K562 (cell line): Measurements from ENCODE around the gene USP20. TPM values are rescaled to one million over a fixed set of nuclear protein-coding genes. Genes with fewer than 3 reads are reported as not detected.

Experiments used
- ATAC-seq: fragments of 200-7000 bp; cut with Tn5 transposase; 3 replicates; pipeline ENCODE4 v1.9.1; 2020; ENCODE audit warnings: moderate library complexity
- BruUV-seq: library from RNA; stranded (reverse); fragments of 400-500 nt; replicated peaks from 2 replicates; lab custom pipeline; 2021; lab: Mats Ljungman, UMichigan
- CTCF ChIA-PET: fragments of 300-600 bp; formaldehyde crosslinking; extraction: SDS; loops from one replicate; lab custom pipeline; 2021; ENCODE audit warnings: low intra/inter-chr PET ratio; lab: Yijun Ruan, JAX
- POLR2A ChIA-PET: fragments of 300-600, 350-650 bp; sonication (Branson Sonifier 250); formaldehyde crosslinking; extraction: SDS; loops from one replicate; lab custom pipeline; 2021; ENCODE audit warnings: antibody characterized with exemption, inconsistent platforms; lab: Yijun Ruan, JAX
- DNase-seq, 4 experiments: peaks; one replicate each; pipeline versions ENCODE4 v3.0.0 to v3.0.0-alpha.2; 2011 to 2018; ENCODE audit warnings: low spot score in 3 of 4, mixed read lengths in 3 of 4; ENCODE audit errors: extremely low read depth in 1 of 4
- FAIRE-seq: peaks from 2 replicates; lab custom pipeline; 2011; peaks lifted over from hg19 to GRCh38; lab: Jason Lieb, UNC
- H2AFZ ChIP-seq: 2 replicates; pipeline ENCODE4 v1.6.0; 2011; ENCODE audit warnings: low read depth, low read length, control low read depth, inconsistent platforms
- H3K27ac ChIP-seq: fragments of 200-600 bp; 3 replicates; pipeline ENCODE4 v1.8.0; 2011; ENCODE audit warnings: low read depth, mild to moderate bottlenecking, control low read depth, inconsistent platforms, low read length, moderate library complexity, mixed read lengths; ENCODE audit errors: extremely low read depth
- H3K27me3 ChIP-seq, 2 experiments: fragments of 300-600 bp in 1 of 2; 2 replicates in 1 of 2; 3 replicates in 1 of 2; pipeline versions ENCODE4 v1.6.0 to v1.8.0; 2011; ENCODE audit warnings: inconsistent platforms in 2 of 2, low read length in 2 of 2, mild to moderate bottlenecking in 1 of 2, mixed read lengths in 1 of 2, moderate library complexity in 1 of 2; ENCODE audit not compliant: control insufficient read depth in 2 of 2, insufficient read depth in 2 of 2
- H3K36me3 ChIP-seq: fragments of 300-600 bp; 3 replicates; pipeline ENCODE4 v1.8.0; 2011; ENCODE audit warnings: mild to moderate bottlenecking, low read length, inconsistent platforms; ENCODE audit not compliant: control insufficient read depth, insufficient read depth
- H3K4me1 ChIP-seq, 2 experiments: fragments of 200-600 bp in 1 of 2; replicated peaks in 1 of 2; 2 replicates in 1 of 2; 3 replicates in 1 of 2; pipeline versions ENCODE4 v1.5.1 to v1.8.0; 2011; ENCODE audit warnings: inconsistent platforms in 2 of 2, low read length in 2 of 2, mild to moderate bottlenecking in 1 of 2, mixed read lengths in 1 of 2, moderate library complexity in 1 of 2; ENCODE audit not compliant: control insufficient read depth in 2 of 2, insufficient read depth in 2 of 2
- H3K4me2 ChIP-seq: 2 replicates; pipeline ENCODE4 v1.6.1; 2011; ENCODE audit warnings: low read length, control low read depth, inconsistent platforms, mixed read lengths; ENCODE audit not compliant: insufficient read depth
- H3K4me3 ChIP-seq: fragments of 200-600 bp; sonication (generic), shearing (Covaris generic); 2 replicates; pipeline ENCODE4 v1.5.1; 2016; ENCODE audit warnings: control low read depth, inconsistent platforms
- H3K79me2 ChIP-seq: fragments of 200-600 bp; 3 replicates; pipeline ENCODE4 v1.8.0; 2011; ENCODE audit warnings: low read length, inconsistent platforms; ENCODE audit not compliant: control insufficient read depth, insufficient read depth
- H3K9ac ChIP-seq, 2 experiments: 2 replicates each; pipeline versions ENCODE4 v1.6.0 to v1.6.1; 2011; ENCODE audit warnings: low read depth in 2 of 2, low read length in 2 of 2, control low read depth in 1 of 2, inconsistent platforms in 1 of 2, mild to moderate bottlenecking in 1 of 2, mixed read lengths in 1 of 2; ENCODE audit not compliant: insufficient read depth in 1 of 2
- H3K9me1 ChIP-seq: one replicate; pipeline ENCODE4 v1.6.0; 2011; ENCODE audit warnings: inconsistent platforms, mild to moderate bottlenecking, low read length, moderate library complexity; ENCODE audit not compliant: control insufficient read depth, insufficient read depth
- H3K9me3 ChIP-seq: replicated peaks from 2 replicates; pipeline ENCODE4 v1.5.1; 2011; ENCODE audit warnings: low read depth, low read length, inconsistent platforms; ENCODE audit not compliant: control insufficient read depth, insufficient read depth
- H4K20me1 ChIP-seq: replicated peaks from 2 replicates; pipeline ENCODE4 v1.6.1; 2011; ENCODE audit warnings: low read length, inconsistent platforms, mixed read lengths; ENCODE audit not compliant: control insufficient read depth, insufficient read depth
- ARNT ChIP-seq, 2 experiments: fragments of 450-650 bp; IDR thresholded peaks; 2 replicates each; pipeline ENCODE4 v1.6.1; 2016; ENCODE audit warnings: mild to moderate bottlenecking in 1 of 2
- ESRRA ChIP-seq: fragments of 450-650 bp; IDR thresholded peaks from 2 replicates; pipeline ENCODE4 v1.6.1; 2014; ENCODE audit warnings: low read depth, mild to moderate bottlenecking, moderate library complexity, borderline replicate concordance
- HBP1 ChIP-seq: fragments of 450-650 bp; formaldehyde crosslinking; IDR thresholded peaks from 2 replicates; pipeline ENCODE4 v1.4.0; 2022; ENCODE audit warnings: missing genetic modification characterization
- HMGN3 ChIP-seq: IDR thresholded peaks from 2 replicates; pipeline ENCODE4 v1.6.1; 2011; ENCODE audit warnings: borderline replicate concordance, low read depth, mild to moderate bottlenecking, mixed read lengths, low read length; ENCODE audit not compliant: insufficient read length; ENCODE audit errors: extremely low read depth
- HNRNPLL ChIP-seq: fragments of 200-400 bp; formaldehyde crosslinking; IDR thresholded peaks from 2 replicates; pipeline ENCODE4 v1.6.1; 2017; ENCODE audit warnings: low read length, low read depth, mild to moderate bottlenecking; ENCODE audit not compliant: poor library complexity, severe bottlenecking
- IRF9 ChIP-seq: fragments of 450-650 bp; IDR thresholded peaks from 2 replicates; pipeline ENCODE4 v1.6.1; 2016; ENCODE audit warnings: missing biosample characterization, missing genetic modification characterization
- MTA3 ChIP-seq: fragments of 450-650 bp; formaldehyde crosslinking; IDR thresholded peaks from 2 replicates; pipeline ENCODE4 v1.6.1; 2017; ENCODE audit warnings: mild to moderate bottlenecking, borderline replicate concordance
- MYC ChIP-seq, 2 experiments: fragments of 250-450 bp in 1 of 2; sonication (Bioruptor Pico) in 1 of 2; IDR thresholded peaks; 2 replicates each; pipeline versions ENCODE4 v1.5.1 to v1.6.1; 2012 to 2021; ENCODE audit warnings: low read depth in 2 of 2, borderline replicate concordance in 1 of 2, improper control_type of control experiment in 1 of 2, low read length in 1 of 2, mild to moderate bottlenecking in 1 of 2, moderate library complexity in 1 of 2
- NEUROD1 ChIP-seq: fragments of 150-350 bp; IDR thresholded peaks from 2 replicates; pipeline ENCODE4 v1.6.1; 2014; ENCODE audit warnings: borderline replicate concordance, low read length, low read depth; ENCODE audit not compliant: partially characterized antibody
- PKNOX1 ChIP-seq: fragments of 450-650 bp; IDR thresholded peaks from 2 replicates; pipeline ENCODE4 v1.6.1; 2016
- PML ChIP-seq: IDR thresholded peaks from 2 replicates; pipeline ENCODE4 v1.6.1; 2012; ENCODE audit warnings: low read length, inconsistent platforms
- POLR2AphosphoS5 ChIP-seq: IDR thresholded peaks from 2 replicates; pipeline ENCODE4 v1.6.1; 2011; ENCODE audit warnings: mild to moderate bottlenecking, low read depth, low read length, moderate library complexity; ENCODE audit not compliant: control insufficient read depth, insufficient read depth
- RBM15 ChIP-seq: fragments of 200-400 bp; formaldehyde crosslinking; IDR thresholded peaks from 2 replicates; pipeline ENCODE4 v1.6.1; 2018; ENCODE audit warnings: mild to moderate bottlenecking, low read length, moderate library complexity; ENCODE audit not compliant: insufficient read depth
- SPI1 ChIP-seq: IDR thresholded peaks from 2 replicates; pipeline ENCODE4 v1.6.1; 2011; ENCODE audit warnings: low read depth, low read length, control low read depth, borderline replicate concordance
- ZBTB17 ChIP-seq: fragments of 450-650 bp; formaldehyde crosslinking; IDR thresholded peaks from 2 replicates; pipeline ENCODE4 v1.4.0; 2020; ENCODE audit warnings: mild to moderate bottlenecking
- ZC3H11A ChIP-seq: IDR thresholded peaks from 2 replicates; pipeline ENCODE4 v1.6.1; 2012; ENCODE audit warnings: low read depth, low read length, improper control_type of control experiment
- ZNF24 ChIP-seq: fragments of 450-650 bp; IDR thresholded peaks from 2 replicates; pipeline ENCODE4 v1.6.1; 2016
- ZNF354B ChIP-seq: fragments of 250-450 bp; sonication (Bioruptor Pico); IDR thresholded peaks from 2 replicates; pipeline ENCODE4 v1.4.0; 2020
- whole genome bisulfite sequencing: fragments of 100-300 bp; shearing (Covaris generic); methylation state at CpG from one replicate; pipeline ENCODE4 v1.1.6; 2016; ENCODE audit warnings: low coverage, mixed read lengths; ENCODE audit not compliant: insufficient coverage; ENCODE audit errors: missing lambda C conversion rate; 5-methylcytosine and 5-hydroxymethylcytosine counted together
- in situ Hi-C: fragments of 300-500 bp; cut with MboI; formaldehyde crosslinking; loops from 4 replicates; pipeline ENCODE4 v1.15.0; 2018; ENCODE audit warnings: inconsistent platforms, mixed read lengths
- intact Hi-C: fragments of 100-400 bp; cut with micrococcal nuclease; formaldehyde crosslinking; loops from 2 replicates; pipeline ENCODE4 v1.14.2; 2022
- polyA plus RNA-seq, 8 experiments: library from polyadenylated mRNA; depleted of rRNA in 4 of 8; stranded (reverse) in 5 of 8; unstranded in 3 of 8; fragments of >200 nt; fragmentation: Nextera tagmentation in 2 of 8; fragmentation: Illumina TruSeq in 1 of 8; extraction: Ambion mirVana in 2 of 8; extraction: Trizol in 1 of 8; gene quantifications; 2 replicates each; pipeline versions ENCODE4 v1.2.1 to v1.2.3, GENCODE V29; 2011 to 2014; ENCODE audit warnings: inconsistent platforms in 1 of 8, missing spikeins in 1 of 8
- total RNA-seq, 7 experiments: library from RNA; depleted of rRNA in 6 of 7; stranded (reverse); fragments of >200 nt in 6 of 7; fragmentation: Illumina TruSeq in 2 of 7; extraction: Trizol in 2 of 7; gene quantifications; 2 replicates each; pipeline versions ENCODE4 v1.2.1 to v1.2.3, GENCODE V29; 2011 to 2021; ENCODE audit warnings: low replicate concordance in 1 of 7

The USP20 gene
- total and polyA plus RNA-seq, 9 of the 15 experiments (the other 6 are each of a cell fraction or from before 2014, with no cell fraction given) = 1.9 to 136 (median 49.1) TPM

- peak overlapping the region; percentile 80 for H3K27ac ChIP-seq
- H3K79me2 ChIP-seq = peaks cover 78% of the 10 kb centered on the region
- H3K4me2 ChIP-seq = peak overlapping the region; percentile 89
- H3K9me1 ChIP-seq = peaks cover 9% of the 10 kb centered on the region
- peak overlapping the region; percentile 90 for H3K4me3 ChIP-seq
- no peaks in the 10 kb centered on the region for H3K9me3 ChIP-seq
- ChIA-PET POLR2A (interaction anchor here (0.6 to 5.5 kb wide), 8 partner anchors 8 to 352 kb away, joined by 3 to 39 read pairs (median 5); no protein-coding TSS in a partner anchor), CTCF (no interaction called here)
- FAIRE-seq = no peak
- H3K27me3 ChIP-seq = no peaks in the 10 kb centered on the region
- DNase-seq = peak in 2 of 4 experiments; percentile 43 to 63
- ATAC-seq = peak; percentile 7; the same call in 2 of the 3 replicates
- H3K9ac ChIP-seq = peak overlapping the region; percentile 88 to 97
- no peaks in the 10 kb centered on the region for H4K20me1 ChIP-seq
- 18% methylated on average over 16 of the region's 16 CpGs for WGBS
- H3K4me1 ChIP-seq = peaks cover 45 to 48% of the 10 kb centered on the region in 2 experiments
- intact Hi-C loops (no loop called here), in situ Hi-C loops (no loop called here)
- no TSS peak for BruUV-seq
- H2AFZ ChIP-seq = no peak overlapping the region
- peaks cover 48% of the 10 kb centered on the region for H3K36me3 ChIP-seq
- TF ChIP-seq ARNT (IDR thresholded peaks at IDR 0.05) (peak in 1 of 2 experiments; percentile 67; a peak in 1 of 4 replicates), POLR2AphosphoS5 (0 out of 2 replicates have a peak, but pooled peaks have one; percentile 35), ZBTB17 (CRISPR knock-in tag) (no peak), IRF9 (tag) (no peak), RBM15 (no peak), MTA3 (no peak), PML (no peak), HBP1 (0 out of 2 replicates have a peak, but pooled peaks have one; percentile 28), ZNF24 (no peak), NEUROD1 (no peak), HNRNPLL (peak; percentile 12), ZNF354B (CRISPR knock-in tag) (no peak), PKNOX1 (0 out of 2 replicates have a peak, but pooled peaks have one; percentile 12), SPI1 (peak; percentile 88), ZC3H11A (no peak), HMGN3 (no peak), ESRRA (no peak), MYC (IDR thresholded peaks at IDR 0.05; ENCODE audit: low read depth, low read length) (no peak), MYC (CRISPR knock-in tag; IDR thresholded peaks at IDR 0.05; ENCODE audit: borderline replicate concordance, low read depth) (0 out of 2 replicates have a peak, but pooled peaks have one; percentile 8)
These were observed 1.2 kb downstream of the USP20 start for GRCh38 chr9:129836311-129837007.
